Activated T-cell treated with anti-CD3 and anti-CD28 coated beads for 4 hours (primary cell): ENCODE measurements around the gene EME2.
A peak's percentile ranks its signal among the peaks of the same experiment; 100 is the strongest.

Source experiments
- DNase-seq: peaks from one replicate; pipeline ENCODE4 v3.0.0-alpha.2; 2020

EME2 gene

GRCh38 chr16:1768061-1768766 is 4.4 kb upstream of the EME2 start:
- DNase-seq = no peak

- DNase-seq = no peak
Measured at GRCh38 chr16:1768767-1769401, 3.7 kb upstream of the EME2 start.

GRCh38 chr16:1769402-1770300 is 3.0 kb upstream of the EME2 start:
- no peak for DNase-seq

GRCh38 chr16:1770328-1771187 is 2.1 kb upstream of the EME2 start:
- peak; percentile 30 for DNase-seq

- DNase-seq = peak; percentile 60
Measured at GRCh38 chr16:1771188-1771863, 1.3 kb upstream of the EME2 start, which contains the start of gene NME3. Gene NME3, minus strand, starts transcription at chr16:1771543. Its CDS starts 9 bp downstream, at chr16:1771534.

- DNase-seq = no peak
Measured at GRCh38 chr16:1771864-1772361, 697 bp upstream of the EME2 start.

GRCh38 chr16:1772908-1773702 is 495 bp downstream of the EME2 start, which contains the start of gene MRPS34:
Gene MRPS34, minus strand, starts transcription at chr16:1773134. Its CDS starts 15 bp downstream, at chr16:1773119.
- DNase-seq = peak; percentile 68

GRCh38 chr16:1773703-1774447 is 1.3 kb downstream of the EME2 start:
- no peak for DNase-seq

- DNase-seq = no peak
Measured at GRCh38 chr16:1774448-1774780, 1.8 kb downstream of the EME2 start.

GRCh38 chr16:1775006-1775845 is 2.6 kb downstream of the EME2 start:
- DNase-seq = no peak

GRCh38 chr16:1775846-1776671 is 3.4 kb downstream of the EME2 start:
- DNase-seq = no peak

- no peak for DNase-seq
Measured at GRCh38 chr16:1776672-1776955, 4.0 kb downstream of the EME2 start.

- no peak for DNase-seq
Measured at GRCh38 chr16:1776991-1777374, 4.4 kb downstream of the EME2 start.

- no peak for DNase-seq
Measured at GRCh38 chr16:1777375-1778199, 5.0 kb downstream of the EME2 start.

GRCh38 chr16:1778200-1779179 is 5.9 kb downstream of the EME2 start:
- DNase-seq = no peak

GRCh38 chr16:1779234-1779701 is 6.7 kb downstream of the EME2 start:
- no peak for DNase-seq
